ENCODE measurements around the gene CBX2.

Gene CBX2

DNA sequence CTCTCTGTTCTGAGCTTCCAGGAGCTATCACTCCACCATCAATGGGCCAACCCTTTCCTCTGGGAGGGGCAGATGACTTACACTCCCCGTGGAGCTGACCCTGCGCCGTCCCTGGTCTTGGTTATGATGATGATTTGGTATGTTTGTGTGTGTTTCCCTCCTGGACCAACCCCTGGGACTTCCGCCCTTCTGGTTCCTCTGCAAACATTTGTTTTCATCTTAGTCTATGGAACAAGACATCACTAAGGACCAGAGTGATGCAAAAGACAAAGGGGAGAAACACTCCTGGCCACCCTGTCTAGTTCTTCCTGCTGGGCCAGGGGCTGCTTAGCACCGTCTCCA, 47.6 kb downstream of the CBX2 start:
- peaks cover 35% of the 10 kb centered on the region for H3K4me1 ChIP-seq (ENCODE audit: control insufficient read depth, low read length)
- H3K9me2 ChIP-seq (replicated peaks; ENCODE audit: control insufficient read depth, low read length) = no peaks in the 10 kb centered on the region
- no peak overlapping the region for H3K4me3 ChIP-seq (ENCODE audit: low read length)

DNA sequence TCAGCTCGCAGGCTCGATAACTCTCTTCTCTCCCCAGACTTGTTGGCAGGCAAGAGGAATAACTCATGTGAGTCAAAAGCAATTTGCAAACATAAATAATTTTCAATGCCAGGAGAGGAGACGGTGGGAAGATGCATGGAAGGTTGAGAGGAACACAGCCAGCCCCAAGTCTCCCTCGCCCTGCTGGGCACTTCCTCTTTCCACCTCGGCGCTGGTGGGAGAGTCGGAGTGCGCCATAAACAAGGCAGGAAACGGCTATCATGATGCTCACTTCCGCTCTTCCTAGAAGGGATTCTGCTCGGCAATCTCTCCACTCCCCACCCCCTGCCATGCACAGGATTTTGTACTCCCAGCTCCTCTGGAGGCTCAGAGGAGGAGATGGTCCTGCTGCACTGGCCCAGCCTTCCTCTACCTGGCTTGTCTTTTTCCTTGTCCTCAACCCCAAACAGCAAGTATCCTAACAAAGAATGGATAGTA, 48.3 kb downstream of the CBX2 start:
- Histone ChIP-seq H3K4me3 (ENCODE audit: low read length) (no peak overlapping the region), H3K9me3 (ENCODE audit: control insufficient read depth, insufficient read depth, low read length) (no peaks in the 10 kb centered on the region), H4K20me1 (ENCODE audit: control insufficient read depth, insufficient read depth, low read depth, low read length) (peaks cover 6% of the 10 kb centered on the region; the same call in 1 of the 2 replicates), H3K4me2 (ENCODE audit: low read length) (peak overlapping the region; percentile 34), H3K27ac (ENCODE audit: low read depth, low read length) (no peak overlapping the region), H3K36me3 (ENCODE audit: control insufficient read depth, low read length) (no peaks in the 10 kb centered on the region), H3K27me3 (ENCODE audit: control insufficient read depth, low read length) (no peaks in the 10 kb centered on the region), H3K79me2 (ENCODE audit: control insufficient read depth, low read length) (no peaks in the 10 kb centered on the region), H3K4me1 (ENCODE audit: control insufficient read depth, low read length) (peaks cover 42% of the 10 kb centered on the region), H3F3A (ENCODE audit: control insufficient read depth, insufficient read depth) (peaks cover 14% of the 10 kb centered on the region), H3K9me2 (replicated peaks; ENCODE audit: control insufficient read depth, low read length) (no peaks in the 10 kb centered on the region)
- TF ChIP-seq, protein P1, sequence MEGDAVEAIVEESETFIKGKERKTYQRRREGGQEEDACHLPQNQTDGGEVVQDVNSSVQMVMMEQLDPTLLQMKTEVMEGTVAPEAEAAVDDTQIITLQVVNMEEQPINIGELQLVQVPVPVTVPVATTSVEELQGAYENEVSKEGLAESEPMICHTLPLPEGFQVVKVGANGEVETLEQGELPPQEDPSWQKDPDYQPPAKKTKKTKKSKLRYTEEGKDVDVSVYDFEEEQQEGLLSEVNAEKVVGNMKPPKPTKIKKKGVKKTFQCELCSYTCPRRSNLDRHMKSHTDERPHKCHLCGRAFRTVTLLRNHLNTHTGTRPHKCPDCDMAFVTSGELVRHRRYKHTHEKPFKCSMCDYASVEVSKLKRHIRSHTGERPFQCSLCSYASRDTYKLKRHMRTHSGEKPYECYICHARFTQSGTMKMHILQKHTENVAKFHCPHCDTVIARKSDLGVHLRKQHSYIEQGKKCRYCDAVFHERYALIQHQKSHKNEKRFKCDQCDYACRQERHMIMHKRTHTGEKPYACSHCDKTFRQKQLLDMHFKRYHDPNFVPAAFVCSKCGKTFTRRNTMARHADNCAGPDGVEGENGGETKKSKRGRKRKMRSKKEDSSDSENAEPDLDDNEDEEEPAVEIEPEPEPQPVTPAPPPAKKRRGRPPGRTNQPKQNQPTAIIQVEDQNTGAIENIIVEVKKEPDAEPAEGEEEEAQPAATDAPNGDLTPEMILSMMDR (IDR thresholded peaks at IDR 0.05; ENCODE audit: low read depth, low read length, poor library complexity, severe bottlenecking) = no peak

More for the DNA sequence above, 47.6 kb downstream of the CBX2 start:
- Histone ChIP-seq H3K79me2 (ENCODE audit: control insufficient read depth, low read length) (no peaks in the 10 kb centered on the region), H3K9me3 (ENCODE audit: control insufficient read depth, insufficient read depth, low read length) (no peaks in the 10 kb centered on the region), H3F3A (ENCODE audit: control insufficient read depth, insufficient read depth) (peaks cover 9% of the 10 kb centered on the region), H3K4me2 (ENCODE audit: low read length) (no peak overlapping the region), H3K27ac (ENCODE audit: low read depth, low read length) (no peak overlapping the region), H3K36me3 (ENCODE audit: control insufficient read depth, low read length) (no peaks in the 10 kb centered on the region), H3K27me3 (ENCODE audit: control insufficient read depth, low read length) (no peaks in the 10 kb centered on the region), H4K20me1 (ENCODE audit: control insufficient read depth, insufficient read depth, low read depth, low read length) (no peaks in the 10 kb centered on the region)
- TF ChIP-seq, protein P1 (IDR thresholded peaks at IDR 0.05; ENCODE audit: low read depth, low read length, poor library complexity, severe bottlenecking) = no peak
- TF ChIP-seq EZH2phosphoT487 (IDR thresholded peaks at IDR 0.05; ENCODE audit: borderline replicate concordance, low read length) = no peak

DNA sequence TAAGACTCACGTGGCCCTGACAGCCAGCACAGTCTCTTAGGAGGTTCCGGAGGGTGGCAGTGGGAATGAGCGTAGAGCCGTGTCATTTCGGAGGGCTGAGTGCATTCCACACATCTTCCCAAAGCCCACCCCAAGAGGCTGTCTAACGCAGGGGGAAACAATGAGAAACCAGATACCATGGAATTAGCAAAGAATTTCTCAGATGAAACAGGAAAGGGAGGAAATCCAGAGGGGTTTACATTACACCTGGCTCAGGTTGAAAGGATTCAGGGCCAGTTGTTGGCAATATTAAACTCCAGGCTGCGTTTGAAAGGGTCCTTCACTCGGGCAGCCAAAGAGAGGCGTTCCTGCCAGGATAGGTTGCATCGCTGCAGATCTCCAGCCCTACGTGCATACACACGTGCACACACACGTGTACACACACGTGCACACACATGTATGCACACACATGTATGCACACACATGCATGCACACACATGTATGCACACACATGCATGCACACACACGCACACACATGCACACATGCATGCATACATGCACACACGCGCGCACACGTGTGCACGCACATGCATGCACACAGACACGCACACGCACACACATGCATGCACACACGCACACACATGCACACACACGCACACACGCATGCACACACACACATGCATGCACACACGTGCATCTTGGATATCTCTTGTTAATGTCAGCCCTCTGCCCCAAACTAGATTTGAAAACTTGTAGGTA, 49.1 kb downstream of the CBX2 start:
- Histone ChIP-seq H3K27me3 (ENCODE audit: control insufficient read depth, low read length) (no peaks in the 10 kb centered on the region), H4K20me1 (ENCODE audit: control insufficient read depth, insufficient read depth, low read depth, low read length) (peaks cover 9% of the 10 kb centered on the region; the same call in 1 of the 2 replicates), H3K27ac (ENCODE audit: low read depth, low read length) (no peak overlapping the region), H3K4me1 (ENCODE audit: control insufficient read depth, low read length) (peaks cover 46% of the 10 kb centered on the region), H3K9me3 (ENCODE audit: control insufficient read depth, insufficient read depth, low read length) (no peaks in the 10 kb centered on the region), H3K9me2 (replicated peaks; ENCODE audit: control insufficient read depth, low read length) (no peaks in the 10 kb centered on the region), H3F3A (ENCODE audit: control insufficient read depth, insufficient read depth) (peaks cover 14% of the 10 kb centered on the region), H3K36me3 (ENCODE audit: control insufficient read depth, low read length) (no peaks in the 10 kb centered on the region), H3K4me2 (ENCODE audit: low read length) (peak overlapping the region; percentile 34; the same call in 1 of the 2 replicates), H3K4me3 (ENCODE audit: low read length) (no peak overlapping the region), H3K79me2 (ENCODE audit: control insufficient read depth, low read length) (no peaks in the 10 kb centered on the region)
- TF ChIP-seq EZH2phosphoT487 (IDR thresholded peaks at IDR 0.05; ENCODE audit: borderline replicate concordance, low read length) = no peak
- TF ChIP-seq, protein P1 (IDR thresholded peaks at IDR 0.05; ENCODE audit: low read depth, low read length, poor library complexity, severe bottlenecking) = no peak

Data from DOHH2 (cell line).